GM21526 (cell line): ENCODE results near the gene PHKG2.

Source experiments
- ATAC-seq: cut with Tn5 transposase; IDR thresholded peaks from one replicate; pipeline ENCODE4 v1.9.1; 2021; ENCODE audit warnings: moderate library complexity; ENCODE audit not compliant: unreplicated experiment, low FRiP score

PHKG2 gene

GRCh38 chr16:30786936-30787612, 38.8 kb downstream of the PHKG2 start, which contains the start of gene ZNF629:
Gene ZNF629 (minus strand): TSS chr16:30787205. CDS start chr16:30784482, 2,723 bp downstream.
- no peak for ATAC-seq

GRCh38 chr16:30787613-30788378, 39.6 kb downstream of the PHKG2 start:
- ATAC-seq, result no peak

GRCh38 chr16:30793508-30794069, 45.4 kb downstream of the PHKG2 start:
- no peak for ATAC-seq

- ATAC-seq, result no peak
These were observed 46.4 kb downstream of the PHKG2 start for GRCh38 chr16:30794634-30795033.

- no peak for ATAC-seq
These were observed 49.6 kb downstream of the PHKG2 start for GRCh38 chr16:30797670-30798309.
